Neural progenitor cell (in vitro differentiated cells): ENCODE data around the gene HVCN1.

Source experiments
- CTCF ChIP-seq: fragments of 200-600 bp; sonication (generic); IDR thresholded peaks from 2 replicates; pipeline ENCODE4 v1.5.1; 2017; ENCODE audit warnings: antibody characterized with exemption, mild to moderate bottlenecking
- EZH2 ChIP-seq: fragments of 200-600 bp; sonication (generic); IDR thresholded peaks from 2 replicates; pipeline ENCODE4 v1.6.1; 2017; ENCODE audit warnings: antibody characterized with exemption, mild to moderate bottlenecking, moderate library complexity
- EZH2phosphoT487 ChIP-seq: fragments of 200-600 bp; sonication (generic); IDR thresholded peaks from 2 replicates; pipeline ENCODE4 v1.6.1; 2017; ENCODE audit warnings: antibody characterized with exemption

GRCh38 chr12:110726708-110727369 lies 37.9 kb upstream of the HVCN1 start:
- TF ChIP-seq CTCF, result no peak
- no peak for TF ChIP-seq EZH2
- no peak for TF ChIP-seq EZH2phosphoT487
